HG02623 (cell line): ENCODE results near the gene LRRC74A.

Source experiments
- ATAC-seq: cut with Tn5 transposase; IDR thresholded peaks from one replicate; pipeline ENCODE4 v1.9.1; 2021; ENCODE audit warnings: moderate library complexity; ENCODE audit not compliant: unreplicated experiment

Gene LRRC74A

DNA sequence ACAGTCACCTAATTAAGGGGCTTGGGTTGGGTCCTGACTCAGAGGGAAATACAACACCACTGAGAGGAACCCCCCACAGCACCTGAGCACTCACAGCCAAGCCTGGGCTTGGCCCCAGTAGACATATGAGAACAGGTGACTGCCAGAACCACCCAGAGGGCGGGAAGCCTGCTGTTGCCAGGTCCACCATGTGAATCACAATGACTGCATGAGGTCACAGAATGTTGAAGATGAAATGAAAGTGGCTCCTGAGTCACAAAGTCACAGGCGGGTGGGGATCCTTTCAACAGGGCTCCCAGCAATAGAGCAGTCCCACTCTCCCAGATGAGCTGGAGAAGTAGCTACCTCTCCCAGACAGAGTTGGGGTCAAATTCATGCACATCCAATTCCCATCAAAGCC is at the start of gene LRRC74A:
Gene LRRC74A, plus strand, starts transcription at position 287 of the 400 bp plus-strand sequence. CDS start 290 bp downstream, outside the sequence.
- ATAC-seq, result no peak

DNA sequence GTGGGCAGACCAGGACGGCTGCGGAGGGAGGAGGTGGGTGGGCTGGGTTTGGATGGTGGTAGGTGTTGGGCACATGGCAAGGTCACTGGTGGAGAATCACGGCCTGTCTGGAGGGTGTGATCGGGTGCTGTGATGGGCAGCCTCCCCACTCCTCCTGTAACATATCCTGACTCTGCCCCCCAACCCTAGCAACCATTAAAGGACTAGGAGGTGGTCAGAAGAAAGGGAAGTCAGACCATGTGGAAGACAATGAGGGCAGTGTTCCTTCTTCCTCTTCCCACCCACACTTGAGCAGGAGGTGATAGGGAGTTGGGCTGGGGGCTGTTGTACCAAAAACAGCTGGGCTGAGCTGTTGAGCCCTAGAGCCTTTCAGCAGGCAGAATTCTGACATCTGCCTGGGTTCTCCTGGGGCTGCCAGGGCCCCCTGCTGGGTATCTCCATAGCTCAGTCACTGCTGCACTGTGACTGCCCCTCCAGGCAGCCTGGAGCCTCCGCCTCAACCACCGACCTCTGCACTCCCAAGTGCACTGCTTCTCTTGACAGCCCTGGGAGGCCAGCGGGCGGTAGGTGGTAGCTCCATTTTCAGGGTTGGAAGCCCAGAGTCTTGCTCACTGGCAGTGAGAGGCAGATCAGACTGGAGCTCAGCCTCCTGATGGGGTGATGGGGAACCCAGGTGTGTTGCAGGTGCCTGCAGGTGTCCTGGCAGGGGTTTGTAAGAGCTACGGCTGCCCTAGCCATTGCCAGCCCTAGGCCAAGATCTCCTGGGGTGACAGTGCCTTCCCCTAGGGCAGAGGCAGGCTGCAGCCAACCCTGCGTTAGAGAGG is 49.6 kb upstream of the LRRC74A start:
- ATAC-seq, result no peak

DNA sequence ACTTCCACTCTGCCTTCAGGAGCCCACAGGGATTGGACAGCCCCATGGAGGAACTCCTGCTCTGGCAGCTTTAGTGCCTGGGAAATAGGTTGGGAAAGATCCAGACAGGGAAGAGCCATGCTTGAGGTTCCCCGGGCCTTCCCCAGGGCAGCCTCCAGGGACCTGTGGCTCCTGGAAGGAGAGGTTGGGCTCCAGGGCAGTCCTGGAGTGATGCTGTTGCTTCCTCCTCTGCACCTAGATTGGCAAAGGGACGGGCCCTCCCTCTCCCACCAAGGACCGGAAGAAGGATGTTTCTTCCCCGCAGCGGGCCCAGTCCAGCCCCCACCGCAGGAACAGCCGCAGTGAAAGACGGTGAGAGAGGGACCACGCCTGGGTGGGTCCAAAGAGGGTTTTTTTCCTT is 48.5 kb upstream of the LRRC74A start:
- ATAC-seq, result no peak

DNA sequence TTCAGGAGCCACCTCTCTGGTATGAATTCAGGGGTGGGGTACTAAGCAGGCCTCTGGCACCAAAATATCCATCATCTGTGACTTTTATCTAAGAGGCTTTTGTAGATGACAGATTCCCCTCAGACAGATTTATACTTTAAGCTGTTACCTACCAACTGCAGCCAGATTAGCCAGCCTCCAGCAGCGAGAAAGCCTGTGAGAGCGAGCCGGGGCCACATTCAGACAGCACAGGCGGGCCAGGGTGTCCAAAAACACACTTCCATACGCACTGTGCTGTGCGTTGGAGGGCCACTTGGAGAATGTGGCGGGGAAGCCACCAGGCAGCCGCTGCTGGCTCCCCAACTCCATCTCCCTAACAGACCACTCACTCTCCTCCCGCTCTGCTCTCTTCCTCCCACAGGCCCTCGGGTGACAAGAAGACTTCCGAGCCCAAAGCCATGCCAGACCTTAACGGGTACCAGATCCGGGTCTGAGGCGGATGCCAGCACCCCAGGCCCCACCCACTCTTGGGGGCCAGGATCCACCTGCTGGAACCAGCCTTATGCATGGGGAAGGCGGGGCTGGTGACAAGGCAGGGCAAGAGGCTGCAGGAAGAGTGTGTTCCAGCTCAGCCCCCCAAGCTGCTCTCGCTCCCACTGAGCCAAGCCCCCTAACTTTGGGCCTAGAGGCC is 47.5 kb upstream of the LRRC74A start:
- no peak for ATAC-seq

DNA sequence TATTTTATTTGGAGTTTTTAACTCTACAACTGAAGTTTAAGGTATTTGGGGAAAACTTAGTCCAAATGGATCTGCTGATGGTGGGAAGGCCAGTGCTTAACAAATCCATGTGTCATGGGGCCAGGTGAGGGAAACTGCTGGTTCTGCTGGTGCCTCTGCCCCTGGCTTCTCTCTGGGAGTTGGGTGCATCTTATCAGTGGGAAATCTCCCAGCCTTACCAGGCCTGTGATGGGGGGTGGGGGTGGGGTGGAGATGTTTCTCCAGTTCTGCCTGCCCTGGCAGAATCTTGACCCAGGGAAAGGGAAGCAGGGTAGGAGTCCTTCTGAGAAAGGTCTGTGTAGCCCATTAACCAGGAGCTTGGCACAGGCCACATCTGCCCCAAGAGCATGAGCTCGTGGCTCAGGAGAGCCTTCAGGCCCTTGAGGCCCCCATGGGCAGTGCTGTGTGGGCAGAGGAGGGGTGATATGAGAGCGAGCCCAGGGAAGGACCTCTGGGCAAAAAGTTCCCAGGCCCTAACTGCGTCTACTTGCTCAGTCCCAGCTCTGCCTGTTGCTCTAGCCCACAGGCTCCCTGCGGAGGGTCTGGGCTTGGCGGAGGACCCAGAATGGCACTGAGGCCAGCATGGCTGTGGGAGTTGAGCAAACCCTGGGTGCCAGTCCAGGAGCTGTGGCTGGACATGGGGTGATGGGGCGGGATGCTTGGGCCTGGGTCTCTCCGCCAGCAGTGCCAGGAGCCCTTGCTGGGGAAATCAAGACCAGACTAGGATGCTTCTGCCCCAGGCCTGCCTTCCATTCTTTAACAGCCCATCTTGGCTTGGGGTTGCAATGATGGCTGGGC is 46.8 kb upstream of the LRRC74A start:
- ATAC-seq, result no peak

- ATAC-seq, result no peak
These were observed 46.2 kb upstream of the LRRC74A start for GRCh38 chr14:76780058-76780345.

DNA sequence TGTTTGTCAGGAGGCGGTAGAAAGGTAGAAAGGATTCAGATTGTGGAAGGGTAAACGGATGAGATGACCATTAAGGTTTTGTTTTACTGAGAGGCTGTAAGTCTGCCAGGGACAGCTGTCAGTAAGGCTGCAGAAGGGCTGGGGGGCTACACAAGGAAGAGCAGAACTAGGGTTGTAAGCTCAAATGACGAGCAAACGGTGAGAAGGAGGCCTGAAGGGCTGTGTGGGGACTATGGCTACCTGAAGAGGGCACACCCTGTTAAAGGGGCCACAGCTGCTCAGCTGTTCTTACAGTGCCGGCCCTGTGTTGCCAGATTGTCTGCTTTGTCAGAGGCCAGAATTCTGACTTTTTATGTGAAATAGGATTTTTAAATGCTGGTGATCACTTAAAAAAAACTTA is 45.8 kb upstream of the LRRC74A start:
- ATAC-seq, result no peak

DNA sequence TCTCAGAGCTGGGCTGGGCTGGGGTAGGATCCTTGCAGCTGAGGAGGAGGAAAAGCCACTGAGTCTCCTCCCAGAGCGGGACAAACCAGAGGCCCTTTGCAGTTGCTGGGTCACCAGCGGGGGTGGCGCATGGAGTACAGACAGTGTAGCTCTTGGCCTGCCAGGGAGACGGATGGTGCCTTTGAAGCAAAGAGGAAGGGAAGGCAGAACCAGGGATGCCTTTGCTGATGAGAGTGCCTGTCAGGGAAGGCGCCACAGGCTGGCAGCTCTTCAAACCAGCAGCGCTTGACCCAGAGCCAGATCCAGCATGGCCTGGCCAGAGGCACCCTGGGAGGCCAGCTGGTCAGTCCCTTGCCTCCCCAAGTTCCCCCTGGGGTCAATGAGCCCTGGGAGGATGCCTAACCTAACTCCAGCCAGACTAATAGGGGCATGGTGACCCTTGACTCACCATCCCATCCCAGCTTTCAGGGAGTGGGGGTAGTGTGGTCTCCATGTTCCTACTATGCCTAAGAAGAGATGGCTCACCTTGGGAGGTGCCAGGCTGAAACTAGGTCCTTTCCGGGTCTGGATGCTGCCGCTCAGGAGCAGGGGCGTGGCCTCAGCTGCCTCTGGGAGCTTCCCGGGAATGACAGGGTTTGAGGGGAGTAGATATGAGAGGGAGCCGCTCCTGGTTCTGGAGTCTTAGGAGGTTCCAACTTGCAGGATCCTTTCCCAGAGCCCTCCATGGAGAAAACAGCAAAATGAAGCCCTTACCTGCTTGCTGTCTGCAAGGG is 45.1 kb upstream of the LRRC74A start:
- no peak for ATAC-seq

DNA sequence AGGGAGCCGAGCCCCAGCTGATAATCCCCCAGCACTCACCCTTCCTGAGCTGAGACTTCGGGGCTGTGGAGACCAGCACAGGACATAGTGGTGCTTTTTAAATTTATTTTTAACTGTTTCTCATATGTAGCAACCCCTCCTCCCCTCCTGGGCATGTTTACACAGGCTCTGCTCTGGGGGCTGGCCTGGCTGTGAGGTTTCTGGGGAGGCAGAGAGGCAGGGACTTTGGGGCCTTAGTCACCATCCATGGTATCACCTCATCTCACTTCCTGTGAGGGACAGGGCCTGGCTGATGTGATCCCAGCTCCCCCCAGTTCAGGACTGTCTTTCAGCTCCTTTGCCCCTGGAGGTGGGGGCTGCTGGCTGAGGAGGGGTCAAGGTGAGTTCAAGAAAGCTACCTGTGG is 44.6 kb upstream of the LRRC74A start:
- ATAC-seq, result no peak

GRCh38 chr14:76782115-76782884 is 43.9 kb upstream of the LRRC74A start:
- no peak for ATAC-seq

- ATAC-seq, result no peak
These were observed 43.2 kb upstream of the LRRC74A start for GRCh38 chr14:76782885-76783566.

DNA sequence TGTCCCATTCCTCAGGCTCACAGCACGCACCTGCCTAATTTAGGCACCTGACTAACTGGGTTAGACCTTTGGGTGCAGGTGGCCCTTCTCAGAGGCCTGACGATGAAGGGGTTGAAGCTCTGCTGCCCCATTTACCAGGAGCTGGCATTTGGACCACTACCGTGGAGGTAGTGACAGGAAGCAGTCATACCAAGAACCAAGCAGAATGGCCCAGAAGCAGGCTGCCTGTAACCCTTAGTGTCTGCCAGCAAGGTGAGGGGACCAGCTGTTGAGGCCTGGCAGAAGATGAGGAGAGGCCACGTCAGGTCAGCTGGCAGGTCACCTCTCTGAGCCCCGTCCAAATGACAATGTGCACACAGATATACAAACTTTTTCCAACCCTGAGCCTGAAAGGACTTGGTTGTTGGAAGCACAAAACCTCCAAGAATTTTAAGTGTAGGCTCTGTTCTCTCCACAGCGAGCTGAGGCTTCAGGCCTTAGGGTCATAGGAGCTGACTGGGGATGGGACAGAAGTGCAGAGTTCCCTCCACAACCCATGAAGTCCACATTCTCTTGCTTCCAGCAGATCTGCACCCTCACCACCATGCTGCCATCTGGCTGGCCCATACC is 41.8 kb upstream of the LRRC74A start:
- ATAC-seq, result no peak

- peak; percentile 53 for ATAC-seq
These were observed 41.3 kb upstream of the LRRC74A start for GRCh38 chr14:76784881-76785280.

DNA sequence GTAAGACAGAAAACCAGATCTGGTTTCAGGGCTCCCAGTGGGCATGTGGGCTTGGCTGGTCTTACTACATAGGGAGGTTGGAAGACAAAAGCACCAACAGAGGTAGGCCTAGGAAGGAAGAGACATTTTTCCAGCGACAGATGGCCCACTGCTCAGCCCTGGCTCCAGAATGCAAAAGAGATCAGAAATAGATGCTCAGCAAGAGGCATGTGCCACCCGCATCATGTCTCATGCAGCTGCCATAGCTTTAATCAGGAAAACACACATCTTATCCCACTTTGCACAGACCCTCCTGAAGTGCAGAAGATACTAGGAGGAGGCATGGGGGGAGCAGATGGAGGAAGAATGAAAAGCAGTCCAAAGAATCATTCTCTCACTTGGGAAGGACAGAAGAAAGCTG is 39.6 kb upstream of the LRRC74A start:
- ATAC-seq, result no peak

- no peak for ATAC-seq
These were observed 33.8 kb upstream of the LRRC74A start for GRCh38 chr14:76792422-76792821.

DNA sequence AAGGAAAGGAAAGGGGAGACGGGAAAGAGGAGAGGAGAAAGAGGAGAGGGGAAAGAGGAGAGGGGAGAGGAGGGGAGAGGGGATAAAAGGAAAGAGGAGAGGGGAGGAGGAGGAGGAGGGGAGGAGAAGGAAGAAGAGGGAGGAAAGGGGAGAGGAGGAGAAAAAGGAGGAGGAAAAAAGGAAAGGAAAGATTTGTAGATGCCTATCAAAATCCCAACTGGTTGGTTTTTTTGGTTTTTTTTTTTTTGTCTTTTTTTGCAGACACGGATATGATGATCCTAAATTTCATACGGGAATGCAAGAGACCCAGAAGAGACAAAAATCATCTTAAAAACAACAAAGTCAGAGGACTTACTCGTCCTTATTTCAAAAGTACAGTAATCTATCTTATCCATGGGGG is 32.9 kb upstream of the LRRC74A start:
- ATAC-seq, result no peak

DNA sequence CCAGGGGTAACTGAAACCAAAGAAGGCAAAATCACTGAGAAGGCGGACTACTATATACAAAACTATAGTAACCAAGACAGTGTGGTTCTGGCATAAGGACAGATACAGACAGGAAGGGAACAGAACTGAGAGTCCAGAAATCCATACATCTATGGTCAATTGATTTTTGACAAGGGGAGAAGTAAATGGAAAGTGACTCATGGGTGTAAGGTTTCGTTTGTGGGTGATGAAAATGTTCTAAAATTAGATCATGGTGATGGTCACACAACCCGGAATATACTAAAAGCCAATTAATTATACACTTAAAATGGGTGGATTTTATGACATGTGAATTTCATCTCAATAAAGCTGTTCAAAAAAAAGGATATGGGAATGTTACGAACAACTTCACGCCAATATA is 32.3 kb upstream of the LRRC74A start:
- no peak for ATAC-seq

DNA sequence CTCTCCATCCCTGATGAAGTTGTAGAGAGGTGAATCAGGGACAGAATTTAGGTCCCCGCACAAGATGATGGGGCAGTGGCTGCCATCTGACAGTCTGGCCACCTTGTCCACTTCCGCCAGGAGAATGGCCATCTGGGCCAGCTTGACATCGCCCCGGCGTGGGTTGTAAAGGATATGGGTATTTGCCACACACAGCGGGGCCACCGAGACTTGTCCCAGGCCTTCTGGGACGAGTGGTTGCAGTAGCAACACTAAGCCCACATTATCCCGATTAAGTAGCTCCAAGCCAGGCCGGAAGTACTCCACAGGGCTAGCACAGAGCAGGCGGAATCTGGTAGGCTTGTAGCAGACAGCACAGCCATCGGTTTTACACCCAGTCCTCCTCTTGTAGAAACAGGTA is 19.8 kb upstream of the LRRC74A start:
- no peak for ATAC-seq

GRCh38 chr14:76808011-76808410 is 18.2 kb upstream of the LRRC74A start:
- ATAC-seq, result no peak
